Activated naive CD8-positive, alpha-beta T cell treated with anti-CD3 and anti-CD28 coated beads, Interleukin-2, amount 10 ng/mL, durations not matched to agents 7 days and 5 days (primary cell): ENCODE measurements around the gene PPP1R13L. TPM values are rescaled to one million over a fixed set of nuclear protein-coding genes. Genes with fewer than 3 reads are reported as not detected.
"Not testable (repeated sequence)": the region's sequence is repeated elsewhere in the genome, so short reads cannot be mapped to it uniquely, and the experiment has no call there.

Experiments
- ATAC-seq: fragments of 150-1000 bp; cut with Tn5 transposase; one replicate; pipeline ENCODE4 v1.10.0; 2021; ENCODE audit warnings: low read depth, moderate library complexity
- POLR2A ChIA-PET: fragments of 350-600 bp; sonication (Branson Sonifier 250); formaldehyde crosslinking; loops from one replicate; lab custom pipeline; 2021; ENCODE audit warnings: antibody characterized with exemption; lab: Charles Lee
- DNase-seq: peaks from one replicate; pipeline ENCODE4 v3.0.0; 2021
- H3K27ac Mint-ChIP-seq: one replicate; pipeline ENCODE4 v1.8.0; 2022; ENCODE audit warnings: mild to moderate bottlenecking, mixed read lengths
- H3K27me3 Mint-ChIP-seq: one replicate; pipeline ENCODE4 v1.8.0; 2022; ENCODE audit warnings: mild to moderate bottlenecking, moderate library complexity, mixed read lengths
- H3K36me3 Mint-ChIP-seq: one replicate; pipeline ENCODE4 v1.8.0; 2021; ENCODE audit warnings: mild to moderate bottlenecking, mixed read lengths
- H3K4me1 Mint-ChIP-seq: one replicate; pipeline ENCODE4 v1.8.0; 2021; ENCODE audit warnings: mixed read lengths
- H3K4me3 Mint-ChIP-seq: one replicate; pipeline ENCODE4 v1.8.0; 2022; ENCODE audit warnings: mild to moderate bottlenecking, moderate library complexity, mixed read lengths
- H3K9me3 Mint-ChIP-seq: one replicate; pipeline ENCODE4 v1.8.0; 2021; ENCODE audit warnings: mixed read lengths
- total RNA-seq, 2 experiments: library from RNA; stranded (reverse); gene quantifications; one replicate each; pipeline ENCODE4 v1.2.3, GENCODE V29; 2021

Gene PPP1R13L
- total RNA-seq, 2 experiments from 2014 or later, result 20.2 to 25.7 TPM

- Mint-ChIP-seq H3K27ac (peak overlapping the region; percentile 53), H3K27me3 (no peaks in the 10 kb centered on the region), H3K9me3 (no peaks in the 10 kb centered on the region), H3K4me1 (peaks cover 34% of the 10 kb centered on the region), H3K36me3 (peaks cover 2% of the 10 kb centered on the region), H3K4me3 (peak overlapping the region; percentile 82)
- POLR2A ChIA-PET, result interaction anchor here (1.5 kb wide), 1 partner anchor 26 kb away, joined by 3 read pairs; no protein-coding TSS in a partner anchor
- DNase-seq (peak; percentile 69), ATAC-seq (no peak)
Measured at GRCh38 chr19:45443462-45444317, 38.8 kb upstream of the PPP1R13L start.

DNA sequence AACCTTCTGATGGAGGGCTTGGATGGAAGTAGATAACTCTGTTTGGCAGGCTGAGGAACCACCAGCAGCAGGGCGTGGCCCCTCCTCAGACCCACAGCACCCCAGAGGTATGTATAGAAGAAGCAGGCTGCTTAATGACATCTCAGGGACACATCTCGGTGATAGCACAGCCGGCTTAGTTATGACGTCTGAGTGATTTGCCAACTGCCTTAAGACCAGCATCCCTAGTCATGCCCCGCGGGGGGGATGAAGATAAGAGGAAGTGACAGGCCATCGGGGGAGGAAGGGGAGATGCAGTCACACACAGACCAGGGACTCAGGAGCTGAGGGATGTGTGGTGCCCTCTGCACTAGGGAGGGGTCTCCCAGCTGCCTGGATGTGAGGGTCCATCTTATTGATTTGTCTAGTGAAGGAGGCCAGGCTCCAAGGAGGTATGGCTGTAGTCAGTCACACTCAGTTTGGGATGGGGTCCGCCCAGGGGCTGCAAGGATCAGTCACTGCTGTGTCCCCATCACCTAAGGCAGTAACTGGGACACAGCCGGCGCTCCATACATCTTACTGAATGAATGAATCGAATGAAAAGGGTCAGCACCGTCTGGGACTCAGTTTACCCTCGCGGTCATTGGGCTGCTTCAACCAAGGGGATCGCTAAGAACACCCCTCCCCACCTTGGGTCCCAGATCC, 38.1 kb upstream of the PPP1R13L start:
- POLR2A ChIA-PET, result interaction anchor here (1.1 to 1.5 kb wide), 2 partner anchors 26 to 36 kb away, joined by 3 to 5 read pairs; no protein-coding TSS in a partner anchor
- H3K9me3 Mint-ChIP-seq, result no peaks in the 10 kb centered on the region
- peak; percentile 40 for DNase-seq
- no peak for ATAC-seq
- peaks cover 2% of the 10 kb centered on the region for H3K36me3 Mint-ChIP-seq
- no peaks in the 10 kb centered on the region for H3K27me3 Mint-ChIP-seq
- peak overlapping the region; percentile 82 for H3K4me3 Mint-ChIP-seq
- H3K27ac Mint-ChIP-seq, result peak overlapping the region; percentile 53
- H3K4me1 Mint-ChIP-seq, result peaks cover 31% of the 10 kb centered on the region

- POLR2A ChIA-PET, result interaction anchor here (1.1 to 1.5 kb wide), 2 partner anchors 27 to 36 kb away, joined by 3 to 5 read pairs; no protein-coding TSS in a partner anchor
- ATAC-seq (no peak), DNase-seq (no peak)
- H3K4me3 Mint-ChIP-seq, result peak overlapping the region; percentile 82
- H3K27me3 Mint-ChIP-seq, result no peaks in the 10 kb centered on the region
- peaks cover under 1% of the 10 kb centered on the region for H3K36me3 Mint-ChIP-seq
- peaks cover 30% of the 10 kb centered on the region for H3K4me1 Mint-ChIP-seq
- H3K9me3 Mint-ChIP-seq, result no peaks in the 10 kb centered on the region
- H3K27ac Mint-ChIP-seq, result peak overlapping the region; percentile 50
Measured at GRCh38 chr19:45442408-45442777, 37.5 kb upstream of the PPP1R13L start.

- POLR2A ChIA-PET, result interaction anchor here (0.6 to 3.2 kb wide), 4 partner anchors 9 to 37 kb away, joined by 3 to 95 read pairs (median 28); partner anchors contain the start of genes ERCC1 and FOSB
- Mint-ChIP-seq H3K27ac (peak overlapping the region; percentile 90), H3K36me3 (no peaks in the 10 kb centered on the region), H3K4me3 (peak overlapping the region; percentile 85), H3K4me1 (peaks cover 24% of the 10 kb centered on the region), H3K9me3 (no peaks in the 10 kb centered on the region), H3K27me3 (no peaks in the 10 kb centered on the region)
- ATAC-seq (no peak), DNase-seq (no peak)
Measured at GRCh38 chr19:45440873-45441654, 36.2 kb upstream of the PPP1R13L start.

DNA sequence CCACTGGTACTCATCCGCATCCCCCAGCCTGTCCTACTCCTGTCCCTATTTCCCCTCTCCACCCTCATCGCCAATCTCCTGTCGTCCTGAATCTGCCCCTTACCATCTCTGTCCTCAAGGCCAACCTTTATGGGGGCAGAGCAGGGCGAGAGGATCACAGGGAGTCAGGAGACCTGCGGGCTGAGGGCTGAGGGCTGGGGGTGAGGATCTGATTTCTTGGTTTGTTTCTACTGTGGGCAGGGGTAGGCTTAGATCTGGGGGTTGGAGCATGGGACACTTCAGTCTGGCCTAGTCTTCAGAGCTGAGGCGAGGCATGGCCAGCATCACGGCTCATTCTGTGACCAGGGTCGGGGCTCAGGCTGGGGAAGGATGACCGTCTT, 35.4 kb upstream of the PPP1R13L start:
- Mint-ChIP-seq H3K4me3 (peak overlapping the region; percentile 85), H3K36me3 (no peaks in the 10 kb centered on the region), H3K9me3 (no peaks in the 10 kb centered on the region), H3K4me1 (peaks cover 21% of the 10 kb centered on the region), H3K27me3 (no peaks in the 10 kb centered on the region), H3K27ac (peak overlapping the region; percentile 90)
- no peak for DNase-seq
- POLR2A ChIA-PET, result interaction anchor here (1.0 to 3.2 kb wide), 9 partner anchors 12 to 205 kb away, joined by 3 to 95 read pairs (median 7); partner anchors contain the start of genes ERCC1, FOSB, PPM1N and PPP1R13L
- ATAC-seq, result no peak

GRCh38 chr19:45439569-45440258, 34.8 kb upstream of the PPP1R13L start:
- ATAC-seq, result peak; percentile 84
- peak overlapping the region; percentile 90 for H3K27ac Mint-ChIP-seq
- H3K4me3 Mint-ChIP-seq, result peak overlapping the region; percentile 85
- POLR2A ChIA-PET, result interaction anchor here (0.5 to 3.2 kb wide), 20 partner anchors 10 to 252 kb away, joined by 3 to 95 read pairs (median 4); partner anchors contain the start of genes ERCC1, FOSB, PPM1N and PPP1R13L
- peaks cover 21% of the 10 kb centered on the region for H3K4me1 Mint-ChIP-seq
- DNase-seq, result peak; percentile 92
- no peaks in the 10 kb centered on the region for H3K9me3 Mint-ChIP-seq
- H3K36me3 Mint-ChIP-seq, result no peaks in the 10 kb centered on the region
- no peaks in the 10 kb centered on the region for H3K27me3 Mint-ChIP-seq

DNA sequence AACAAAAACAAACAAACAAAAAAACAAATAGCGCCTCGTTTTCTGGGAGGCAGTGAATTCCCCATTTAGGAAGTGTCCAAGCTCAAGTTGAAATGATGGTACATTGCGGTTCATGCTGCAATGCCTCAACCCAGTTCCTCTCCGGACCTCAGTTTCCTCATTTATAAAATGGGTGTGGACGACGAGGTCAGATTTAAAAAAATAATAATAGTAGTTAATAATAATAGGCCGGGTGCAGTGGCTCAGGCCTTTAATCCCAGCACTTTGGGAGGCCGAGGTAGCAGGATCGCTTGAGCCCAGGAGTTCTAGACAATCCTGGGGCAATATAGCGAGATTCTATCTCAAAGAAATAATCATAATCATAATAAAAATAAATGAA, 34.3 kb upstream of the PPP1R13L start:
- no peak for ATAC-seq
- Mint-ChIP-seq H3K9me3 (no peaks in the 10 kb centered on the region), H3K4me1 (peaks cover 18% of the 10 kb centered on the region), H3K27ac (peak overlapping the region; percentile 25), H3K36me3 (no peaks in the 10 kb centered on the region), H3K27me3 (peaks cover 2% of the 10 kb centered on the region), H3K4me3 (peak overlapping the region; percentile 55)
- DNase-seq, result no peak
- POLR2A ChIA-PET, result interaction anchor here (0.5 to 3.2 kb wide), 20 partner anchors 9 to 253 kb away, joined by 3 to 95 read pairs (median 4); partner anchors contain the start of genes ERCC1, FOSB, PPM1N and PPP1R13L

- no peaks in the 10 kb centered on the region for H3K9me3 Mint-ChIP-seq
- H3K27ac Mint-ChIP-seq, result no peak overlapping the region
- ATAC-seq (no peak), DNase-seq (no peak)
- H3K4me3 Mint-ChIP-seq, result no peak overlapping the region
- peaks cover 4% of the 10 kb centered on the region for H3K4me1 Mint-ChIP-seq
- H3K27me3 Mint-ChIP-seq, result peaks cover 4% of the 10 kb centered on the region
- H3K36me3 Mint-ChIP-seq, result no peaks in the 10 kb centered on the region
- POLR2A ChIA-PET, result interaction anchor here (0.7 to 1.6 kb wide), 3 partner anchors 11 to 43 kb away, joined by 3 to 6 read pairs (median 3); no protein-coding TSS in a partner anchor
Measured at GRCh38 chr19:45437328-45437727, 32.5 kb upstream of the PPP1R13L start.

DNA sequence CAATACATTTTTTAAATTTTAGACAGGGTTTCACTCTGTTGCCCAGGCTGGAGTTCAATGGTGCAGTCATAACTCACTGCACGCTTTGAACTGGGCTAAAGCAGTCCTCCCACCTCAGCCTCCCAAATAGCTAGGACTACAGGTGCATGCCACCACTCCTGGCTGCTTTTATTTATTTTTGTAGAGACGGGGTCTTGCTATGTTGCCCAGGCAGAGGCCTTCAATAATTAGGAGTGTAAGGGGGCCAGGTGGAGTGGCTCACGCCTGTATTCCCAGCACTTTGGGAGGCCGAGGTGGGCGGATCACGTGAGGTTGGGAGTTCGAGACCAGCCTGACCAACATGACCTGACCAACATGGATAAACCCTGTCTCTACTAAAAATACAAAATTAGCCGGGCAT, 27.7 kb upstream of the PPP1R13L start:
- H3K27ac Mint-ChIP-seq, H3K9me3 Mint-ChIP-seq, H3K36me3 Mint-ChIP-seq, H3K4me3 Mint-ChIP-seq, H3K4me1 Mint-ChIP-seq, POLR2A ChIA-PET, ATAC-seq, DNase-seq: not testable (repeated sequence)
- H3K27me3 Mint-ChIP-seq, result peaks cover 27% of the 10 kb centered on the region

- not testable (repeated sequence) for DNase-seq, H3K4me1 Mint-ChIP-seq, ATAC-seq, H3K36me3 Mint-ChIP-seq, H3K4me3 Mint-ChIP-seq, H3K27ac Mint-ChIP-seq, H3K9me3 Mint-ChIP-seq
- H3K27me3 Mint-ChIP-seq, result peaks cover 28% of the 10 kb centered on the region
- POLR2A ChIA-PET, result interaction anchor here (0.6 to 0.7 kb wide), 2 partner anchors 48 to 212 kb away, joined by 3 read pairs; no protein-coding TSS in a partner anchor
Measured at GRCh38 chr19:45431008-45431407, 26.1 kb upstream of the PPP1R13L start.

GRCh38 chr19:45429896-45430295, 25.0 kb upstream of the PPP1R13L start:
- H3K4me3 Mint-ChIP-seq, H3K9me3 Mint-ChIP-seq, ATAC-seq, H3K27ac Mint-ChIP-seq, H3K36me3 Mint-ChIP-seq, DNase-seq: not testable (repeated sequence)
- peaks cover 11% of the 10 kb centered on the region for H3K4me1 Mint-ChIP-seq
- peaks cover 28% of the 10 kb centered on the region for H3K27me3 Mint-ChIP-seq
- POLR2A ChIA-PET, result interaction anchor here (0.8 kb wide), 1 partner anchor 9 kb away, joined by 3 read pairs; no protein-coding TSS in a partner anchor
